GM18870 (cell line): ENCODE data around the gene FBXO4.
"Not testable (repeated sequence)": the region's sequence is repeated elsewhere in the genome, so short reads cannot be mapped to it uniquely, and the experiment has no call there.

Experiments used
- ATAC-seq: cut with Tn5 transposase; IDR thresholded peaks from one replicate; pipeline ENCODE4 v1.9.1; 2021; ENCODE audit warnings: moderate library complexity; ENCODE audit not compliant: unreplicated experiment

The FBXO4 gene

DNA sequence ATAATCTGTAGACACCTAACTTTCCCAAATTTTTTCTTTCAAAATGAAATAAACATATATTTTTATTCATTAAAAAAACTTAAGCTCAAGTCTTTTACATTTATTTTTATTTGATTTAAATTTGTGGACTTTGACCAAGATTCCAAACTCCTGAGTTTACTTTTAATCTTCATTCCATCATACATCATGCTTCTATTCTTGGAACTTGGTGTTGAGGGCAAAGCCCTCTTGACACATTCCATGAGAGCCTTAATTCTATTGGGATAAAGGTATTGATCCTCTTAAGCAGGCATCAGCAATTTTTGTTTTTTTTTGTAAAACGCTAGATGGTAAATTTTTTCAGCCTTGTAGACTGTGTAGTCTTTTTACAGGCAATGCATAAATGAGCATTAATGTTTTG, 53.6 kb downstream of the FBXO4 start:
- ATAC-seq: no peak

- ATAC-seq: no peak
These were observed 55.3 kb downstream of the FBXO4 start for GRCh38 chr5:41980396-41980795.

- ATAC-seq: no peak
These were observed 55.8 kb downstream of the FBXO4 start for GRCh38 chr5:41980870-41981269.

DNA sequence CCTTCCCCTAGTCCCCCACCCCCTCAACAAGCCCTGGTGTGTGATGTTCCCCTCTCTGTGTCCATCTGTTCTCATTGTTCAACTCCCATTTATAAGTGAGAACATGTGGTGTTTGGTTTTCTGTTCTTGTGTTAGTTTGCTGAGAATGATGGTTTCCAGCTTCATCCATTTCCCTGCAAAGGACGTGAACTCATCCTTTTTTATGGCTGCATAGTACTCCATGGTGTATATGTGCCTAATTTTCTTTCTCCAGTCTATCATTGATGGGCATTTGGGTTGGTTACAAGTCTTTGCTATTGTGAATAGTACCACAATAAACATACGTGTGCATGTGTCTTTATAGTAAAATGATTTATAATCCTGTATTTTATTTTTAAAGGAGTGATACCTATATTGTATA, 57.8 kb downstream of the FBXO4 start:
- ATAC-seq: not testable (repeated sequence)

- ATAC-seq: no peak
These were observed 58.2 kb downstream of the FBXO4 start for GRCh38 chr5:41983284-41983683.

- ATAC-seq: no peak
These were observed 61.0 kb downstream of the FBXO4 start for GRCh38 chr5:41985945-41986695.
